A549 treated with Hydrocortisone at 1 μM for 4 hours (cell line): ENCODE results near the gene KLRC2. TPM values are rescaled to one million over a fixed set of nuclear protein-coding genes. Genes with fewer than 3 reads are reported as not detected.

ENCODE experiments used
- total RNA-seq: library from RNA; stranded (reverse); fragments of 200-300 nt; extraction: Qiagen RNA extraction; gene quantifications from 5 replicates; pipeline ENCODE4 v1.2.3, GENCODE V29; 2022

Gene KLRC2
- total RNA-seq = 1.4 to 2.2 TPM (median 1.7 TPM) in 5 replicates

GRCh38 chr12:10435816-10436215, at the start of gene KLRC2:
TSS of gene KLRC2 (minus strand) at chr12:10436010. CDS start at chr12:10435986, 24 bp downstream.

GRCh38 chr12:10453156-10453555, 17.3 kb upstream of the KLRC2 start, which contains the start of gene KLRC1:
TSS of gene KLRC1 (minus strand) at chr12:10453377. CDS start at chr12:10451156, 2,221 bp downstream.

GRCh38 chr12:10420334-10420733, 15.5 kb downstream of the KLRC2 start, which contains the start of gene KLRC3:
TSS of gene KLRC3 (minus strand) at chr12:10420595. CDS start at chr12:10420550, 45 bp downstream.

GRCh38 chr12:10409392-10409791, 26.4 kb downstream of the KLRC2 start, which contains the start of gene KLRC4:
TSS of gene KLRC4 (minus strand) at chr12:10409757. CDS start at chr12:10409575, 182 bp downstream.

GRCh38 chr12:10389904-10390303, 45.9 kb downstream of the KLRC2 start, which contains the start of gene KLRK1:
TSS of gene KLRK1 (minus strand) at chr12:10390041. CDS start at chr12:10388810, 1,231 bp downstream.

Other genes starting within 250 kb of the KLRC2 start
- gene GABARAPL1, start 223.1 kb downstream of the KLRC2 start, total RNA-seq = 31.7 to 40.9 TPM (median 39.1 TPM) in 5 replicates
- gene KLRD1, start 128.1 kb downstream of the KLRC2 start, total RNA-seq = not detected in 5 replicates
- gene KLRK1, start 46.0 kb downstream of the KLRC2 start, total RNA-seq = 0.08 TPM in 1 of 5 replicates, not detected in the others
- not detected in 5 replicates for gene KLRC4, start 26.3 kb downstream of the KLRC2 start, total RNA-seq
- gene KLRC3, start 15.4 kb downstream of the KLRC2 start, total RNA-seq = 0.16 to 0.24 TPM (median 0.17 TPM) in 3 of 5 replicates, not detected in the others
- gene KLRC1, start 17.4 kb upstream of the KLRC2 start, total RNA-seq = not detected in 5 replicates
- gene EIF2S3B, start 69.9 kb upstream of the KLRC2 start, total RNA-seq = 0.43 to 0.97 TPM (median 0.52 TPM) in 5 replicates
- 45.9 to 55.4 TPM (median 48.7 TPM) in 5 replicates for gene MAGOHB, start 177.6 kb upstream of the KLRC2 start, total RNA-seq
- 0.08 to 0.41 TPM (median 0.22 TPM) in 5 replicates for gene STYK1, start 238.0 kb upstream of the KLRC2 start, total RNA-seq